GM18511 (cell line): ENCODE measurements around the gene S100A3.
"Not testable (repeated sequence)": the region's sequence is repeated elsewhere in the genome, so short reads cannot be mapped to it uniquely, and the experiment has no call there.

Experiments
- ATAC-seq: cut with Tn5 transposase; IDR thresholded peaks from one replicate; pipeline ENCODE4 v1.9.1; 2021; ENCODE audit warnings: mild to moderate bottlenecking, moderate library complexity; ENCODE audit not compliant: unreplicated experiment

S100A3 gene

GRCh38 chr1:153548722-153549688 is at the start of gene S100A3:
Gene S100A3, minus strand, starts transcription at chr1:153549258. Its CDS starts 773 bp downstream, at chr1:153548485.
- no peak for ATAC-seq

- ATAC-seq, result peak; percentile 99
Observed at GRCh38 chr1:153598309-153599172, 49.5 kb upstream of the S100A3 start.

- ATAC-seq, result no peak
Observed at GRCh38 chr1:153597206-153597605, 48.1 kb upstream of the S100A3 start.

GRCh38 chr1:153592748-153593147 is 43.7 kb upstream of the S100A3 start:
- ATAC-seq, result no peak

- no peak for ATAC-seq
Observed at GRCh38 chr1:153588482-153588881, 39.4 kb upstream of the S100A3 start.

- not testable (repeated sequence) for ATAC-seq
Observed at GRCh38 chr1:153588033-153588432, 39.0 kb upstream of the S100A3 start.

GRCh38 chr1:153587314-153587713 is 38.3 kb upstream of the S100A3 start:
- ATAC-seq, result no peak

- ATAC-seq, result no peak
Observed at GRCh38 chr1:153586347-153586746, 37.3 kb upstream of the S100A3 start.

GRCh38 chr1:153585006-153585405 is 35.9 kb upstream of the S100A3 start:
- no peak for ATAC-seq

- no peak for ATAC-seq
Observed at GRCh38 chr1:153583976-153584375, 34.9 kb upstream of the S100A3 start.

GRCh38 chr1:153583514-153583913 is 34.5 kb upstream of the S100A3 start:
- ATAC-seq, result not testable (repeated sequence)

- not testable (repeated sequence) for ATAC-seq
Observed at GRCh38 chr1:153582836-153583235, 33.8 kb upstream of the S100A3 start.

- no peak for ATAC-seq
Observed at GRCh38 chr1:153578936-153579335, 29.9 kb upstream of the S100A3 start.

- ATAC-seq, result no peak
Observed at GRCh38 chr1:153578490-153578889, 29.4 kb upstream of the S100A3 start.

- ATAC-seq, result no peak
Observed at GRCh38 chr1:153577624-153578051, 28.6 kb upstream of the S100A3 start.

- no peak for ATAC-seq
Observed at GRCh38 chr1:153577138-153577537, 28.1 kb upstream of the S100A3 start.

GRCh38 chr1:153575497-153575896 is 26.4 kb upstream of the S100A3 start:
- ATAC-seq, result not testable (repeated sequence)

GRCh38 chr1:153575081-153575491 is 26.0 kb upstream of the S100A3 start:
- ATAC-seq, result not testable (repeated sequence)

GRCh38 chr1:153573351-153573750 is 24.3 kb upstream of the S100A3 start:
- no peak for ATAC-seq

- peak; percentile 80 for ATAC-seq
Observed at GRCh38 chr1:153572569-153573015, 23.5 kb upstream of the S100A3 start.

- no peak for ATAC-seq
Observed at GRCh38 chr1:153571706-153572105, 22.6 kb upstream of the S100A3 start.
